Activated CD4-positive, alpha-beta T cell treated with anti-CD3 and anti-CD28 coated beads for 36 hours (primary cell): Measurements from ENCODE around the gene TF. TPM values are rescaled to one million over a fixed set of nuclear protein-coding genes. Genes with fewer than 3 reads are reported as not detected.

Source experiments
- ATAC-seq: fragments of 200-7000 bp; cut with Tn5 transposase; one replicate; pipeline ENCODE4 v1.10.0; 2021; ENCODE audit warnings: mild to moderate bottlenecking, moderate library complexity
- CTCF ChIA-PET: fragments of 350-600 bp; sonication (Branson Sonifier 250); formaldehyde crosslinking; loops from one replicate; lab custom pipeline; 2021; ENCODE audit warnings: antibody characterized with exemption; lab: Charles Lee
- POLR2A ChIA-PET: fragments of 350-600 bp; sonication (Branson Sonifier 250); formaldehyde crosslinking; loops from one replicate; lab custom pipeline; 2021; ENCODE audit warnings: antibody characterized with exemption, inconsistent platforms; lab: Charles Lee
- DNase-seq: peaks from one replicate; pipeline ENCODE4 v3.0.0-alpha.2; 2020
- H3K27ac Mint-ChIP-seq: one replicate; pipeline ENCODE4 v1.8.0; 2021; ENCODE audit warnings: mixed read lengths
- H3K27me3 Mint-ChIP-seq: one replicate; pipeline ENCODE4 v1.8.0; 2021; ENCODE audit warnings: mixed read lengths
- H3K36me3 Mint-ChIP-seq: one replicate; pipeline ENCODE4 v1.8.0; 2021; ENCODE audit warnings: low read depth, mixed read lengths
- H3K4me1 Mint-ChIP-seq: one replicate; pipeline ENCODE4 v1.8.0; 2021; ENCODE audit warnings: mixed read lengths
- H3K4me3 Mint-ChIP-seq: one replicate; pipeline ENCODE4 v1.8.0; 2021; ENCODE audit warnings: mild to moderate bottlenecking, moderate library complexity, mixed read lengths
- H3K9me3 Mint-ChIP-seq: one replicate; pipeline ENCODE4 v1.8.0; 2021; ENCODE audit warnings: low read depth, mixed read lengths
- intact Hi-C, 2 experiments: fragments of 100-400 bp; cut with DNase I in 1 of 2; cut with micrococcal nuclease in 1 of 2; formaldehyde crosslinking; loops; one replicate each; pipeline versions ENCODE4 v1.14.2 to v1.15.1; 2022 to 2024; cut with DNase I, micrococcal nuclease
- total RNA-seq, 2 experiments: library from RNA; stranded (reverse); gene quantifications; one replicate each; pipeline ENCODE4 v1.2.3, GENCODE V29; 2021

The TF gene
- total RNA-seq, 2 experiments from 2014 or later: 0.11 to 0.12 TPM

DNA sequence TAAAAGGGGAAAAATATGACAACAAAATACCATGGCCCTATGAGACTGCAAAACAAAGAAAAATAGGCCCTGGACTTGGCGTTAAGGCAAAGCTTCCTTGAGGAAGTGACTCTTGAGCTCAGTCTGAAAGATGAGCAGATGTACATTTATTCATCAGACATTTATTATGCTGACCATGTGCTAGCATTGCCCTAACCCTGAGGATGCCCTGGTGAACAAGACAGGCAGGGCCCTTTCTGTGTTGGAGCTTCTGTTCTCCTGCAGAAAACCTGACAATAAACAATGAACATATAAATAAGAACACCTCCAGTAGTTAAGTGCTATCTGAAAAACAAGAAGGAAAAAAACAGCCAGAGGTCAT lies 12.4 kb downstream of the TF start:
- CTCF ChIA-PET: no interaction called here
- Mint-ChIP-seq H3K4me3 (no peak overlapping the region), H3K4me1 (no peaks in the 10 kb centered on the region), H3K27me3 (peaks cover 3% of the 10 kb centered on the region), H3K27ac (no peak overlapping the region), H3K9me3 (no peaks in the 10 kb centered on the region), H3K36me3 (no peaks in the 10 kb centered on the region)
- ATAC-seq: no peak
- DNase-seq: no peak
- intact Hi-C loops: no loop called here
- POLR2A ChIA-PET: interaction anchor here (0.5 kb wide), 1 partner anchor 10 kb away, joined by 4 read pairs; no protein-coding TSS in a partner anchor

DNA sequence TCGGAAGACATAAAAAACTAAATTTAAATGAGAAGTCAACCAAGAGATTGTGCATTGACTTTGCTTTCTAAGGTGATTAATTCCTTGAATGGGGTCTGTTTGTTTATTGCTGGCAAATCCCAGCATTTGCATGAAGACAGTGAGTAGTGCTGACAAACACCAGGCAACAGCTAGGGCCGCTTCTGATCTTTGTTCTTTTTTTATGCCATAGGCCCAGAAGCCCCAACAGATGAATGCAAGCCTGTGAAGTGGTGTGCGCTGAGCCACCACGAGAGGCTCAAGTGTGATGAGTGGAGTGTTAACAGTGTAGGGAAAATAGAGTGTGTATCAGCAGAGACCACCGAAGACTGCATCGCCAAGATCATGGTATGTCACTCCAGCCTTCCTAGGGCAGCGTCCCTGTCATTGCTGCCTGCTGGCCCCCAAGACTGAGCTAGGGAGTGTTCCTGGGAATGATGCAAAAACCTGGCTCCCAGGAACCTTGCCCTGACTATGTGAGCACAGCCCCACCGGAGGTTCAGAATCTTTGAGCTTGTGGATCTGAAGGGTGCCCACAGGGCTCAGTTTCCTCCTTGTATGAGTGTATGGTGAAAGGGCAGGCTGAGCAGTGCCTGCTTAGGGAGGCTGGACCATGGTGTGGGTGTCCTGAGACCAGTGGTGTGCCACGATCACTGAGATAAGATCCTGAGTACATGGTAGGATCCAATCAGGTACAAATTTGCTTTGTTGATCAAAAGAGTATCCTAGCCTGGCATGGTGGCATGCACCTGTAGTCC lies 13.0 kb downstream of the TF start:
- no peak for ATAC-seq
- CTCF ChIA-PET: no interaction called here
- no peak for DNase-seq
- Mint-ChIP-seq H3K4me1 (no peaks in the 10 kb centered on the region), H3K36me3 (no peaks in the 10 kb centered on the region), H3K9me3 (no peaks in the 10 kb centered on the region), H3K27ac (no peak overlapping the region), H3K27me3 (peaks cover 3% of the 10 kb centered on the region), H3K4me3 (no peak overlapping the region)
- POLR2A ChIA-PET: no interaction called here
- intact Hi-C loops: no loop called here

DNA sequence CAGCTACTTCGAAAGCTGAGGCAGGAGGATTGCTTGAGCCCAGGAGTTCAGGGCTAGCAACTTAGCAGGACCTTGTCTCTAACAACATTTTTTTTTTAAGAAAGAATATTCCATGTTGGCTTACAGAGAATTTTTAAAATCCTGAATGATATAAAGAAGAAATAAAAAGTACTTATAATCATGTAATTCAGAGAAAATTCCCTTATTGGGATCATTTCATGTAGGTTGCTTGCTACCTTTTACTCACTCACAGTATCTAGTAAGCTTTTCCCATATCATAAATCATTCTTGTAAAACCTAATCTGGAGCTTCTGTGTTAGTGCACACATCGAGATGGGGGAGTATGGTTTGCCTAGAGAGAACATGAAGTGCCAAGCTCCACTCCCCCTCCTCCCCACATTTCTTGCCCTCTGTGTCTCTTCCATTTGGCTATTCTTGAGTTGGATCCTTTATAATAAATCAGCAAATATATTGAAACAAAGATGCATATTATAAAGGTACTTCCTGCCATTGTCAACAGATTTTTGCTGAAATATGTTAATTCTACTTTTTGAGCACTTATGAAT lies 13.6 kb downstream of the TF start:
- H3K4me1 Mint-ChIP-seq: no peaks in the 10 kb centered on the region
- no peaks in the 10 kb centered on the region for H3K9me3 Mint-ChIP-seq
- ATAC-seq (no peak), DNase-seq (no peak)
- POLR2A ChIA-PET: no interaction called here
- no peak overlapping the region for H3K27ac Mint-ChIP-seq
- no peaks in the 10 kb centered on the region for H3K36me3 Mint-ChIP-seq
- H3K4me3 Mint-ChIP-seq: no peak overlapping the region
- CTCF ChIA-PET: no interaction called here
- intact Hi-C loops: no loop called here
- H3K27me3 Mint-ChIP-seq: peaks cover 3% of the 10 kb centered on the region

- no peaks in the 10 kb centered on the region for H3K9me3 Mint-ChIP-seq
- H3K36me3 Mint-ChIP-seq: no peaks in the 10 kb centered on the region
- CTCF ChIA-PET: no interaction called here
- H3K4me3 Mint-ChIP-seq: no peak overlapping the region
- no peak for DNase-seq
- no peaks in the 10 kb centered on the region for H3K4me1 Mint-ChIP-seq
- POLR2A ChIA-PET: no interaction called here
- peaks cover 5% of the 10 kb centered on the region for H3K27me3 Mint-ChIP-seq
- intact Hi-C loops: no loop called here
- H3K27ac Mint-ChIP-seq: no peak overlapping the region
- ATAC-seq: no peak
Observed at GRCh38 chr3:133760916-133761315, 14.7 kb downstream of the TF start.

GRCh38 chr3:133761605-133762484 lies 15.7 kb downstream of the TF start:
- Mint-ChIP-seq H3K9me3 (no peaks in the 10 kb centered on the region), H3K4me3 (no peak overlapping the region), H3K36me3 (no peaks in the 10 kb centered on the region), H3K4me1 (no peaks in the 10 kb centered on the region), H3K27ac (no peak overlapping the region), H3K27me3 (peaks cover 5% of the 10 kb centered on the region)
- intact Hi-C loops: no loop called here
- DNase-seq (no peak), ATAC-seq (no peak)
- POLR2A ChIA-PET: no interaction called here
- CTCF ChIA-PET: no interaction called here

- ATAC-seq (no peak), DNase-seq (no peak)
- intact Hi-C loops: no loop called here
- ChIA-PET POLR2A (no interaction called here), CTCF (no interaction called here)
- no peaks in the 10 kb centered on the region for H3K36me3 Mint-ChIP-seq
- H3K27ac Mint-ChIP-seq: no peak overlapping the region
- no peak overlapping the region for H3K4me3 Mint-ChIP-seq
- peaks cover 5% of the 10 kb centered on the region for H3K27me3 Mint-ChIP-seq
- no peaks in the 10 kb centered on the region for H3K4me1 Mint-ChIP-seq
- no peaks in the 10 kb centered on the region for H3K9me3 Mint-ChIP-seq
Observed at GRCh38 chr3:133762539-133762938, 16.3 kb downstream of the TF start.

GRCh38 chr3:133763797-133764683 lies 17.8 kb downstream of the TF start:
- intact Hi-C loops: no loop called here
- ChIA-PET POLR2A (no interaction called here), CTCF (interaction anchor here (0.9 kb wide), 1 partner anchor 12 kb away, joined by 3 read pairs; no protein-coding TSS in a partner anchor)
- no peak overlapping the region for H3K4me3 Mint-ChIP-seq
- H3K36me3 Mint-ChIP-seq: no peaks in the 10 kb centered on the region
- ATAC-seq (no peak), DNase-seq (no peak)
- H3K9me3 Mint-ChIP-seq: no peaks in the 10 kb centered on the region
- H3K27me3 Mint-ChIP-seq: peaks cover 3% of the 10 kb centered on the region
- H3K27ac Mint-ChIP-seq: no peak overlapping the region
- H3K4me1 Mint-ChIP-seq: no peaks in the 10 kb centered on the region

DNA sequence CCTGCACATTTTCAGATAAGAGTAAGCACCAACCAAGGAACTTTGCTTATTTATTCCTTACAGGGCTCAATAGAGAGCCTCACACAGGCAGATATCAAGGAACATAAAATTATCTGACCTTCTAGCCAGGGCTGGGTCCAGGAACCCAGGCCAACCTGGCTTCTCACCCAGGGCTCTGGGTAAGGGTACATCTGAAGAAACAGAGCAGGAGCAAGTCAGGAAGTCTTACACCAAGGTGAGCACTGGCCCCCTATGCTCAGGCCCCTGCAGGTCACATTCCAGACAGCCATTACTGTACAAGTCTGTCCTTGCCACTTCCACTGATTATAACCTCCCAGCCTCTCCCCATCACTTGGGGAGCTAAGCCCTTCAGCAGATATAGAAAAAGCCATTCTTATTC lies 19.1 kb downstream of the TF start:
- peaks cover 2% of the 10 kb centered on the region for H3K27me3 Mint-ChIP-seq
- ChIA-PET POLR2A (no interaction called here), CTCF (interaction anchor here (1.0 kb wide), 1 partner anchor 15 kb away, joined by 3 read pairs; no protein-coding TSS in a partner anchor)
- intact Hi-C loops: no loop called here
- H3K36me3 Mint-ChIP-seq: no peaks in the 10 kb centered on the region
- DNase-seq (no peak), ATAC-seq (no peak)
- H3K9me3 Mint-ChIP-seq: no peaks in the 10 kb centered on the region
- no peaks in the 10 kb centered on the region for H3K4me1 Mint-ChIP-seq
- no peak overlapping the region for H3K27ac Mint-ChIP-seq
- H3K4me3 Mint-ChIP-seq: no peak overlapping the region

- intact Hi-C loops: no loop called here
- no peaks in the 10 kb centered on the region for H3K36me3 Mint-ChIP-seq
- DNase-seq (no peak), ATAC-seq (no peak)
- no peaks in the 10 kb centered on the region for H3K9me3 Mint-ChIP-seq
- H3K4me3 Mint-ChIP-seq: no peak overlapping the region
- H3K4me1 Mint-ChIP-seq: no peaks in the 10 kb centered on the region
- ChIA-PET CTCF (interaction anchor here (1.0 kb wide), 1 partner anchor 50 kb away, joined by 3 read pairs; no protein-coding TSS in a partner anchor), POLR2A (no interaction called here)
- peaks cover 8% of the 10 kb centered on the region for H3K27me3 Mint-ChIP-seq
- no peak overlapping the region for H3K27ac Mint-ChIP-seq
Observed at GRCh38 chr3:133767607-133768006, 21.4 kb downstream of the TF start.

GRCh38 chr3:133769536-133769935 lies 23.3 kb downstream of the TF start:
- Mint-ChIP-seq H3K9me3 (no peaks in the 10 kb centered on the region), H3K27ac (no peak overlapping the region), H3K4me1 (no peaks in the 10 kb centered on the region), H3K36me3 (no peaks in the 10 kb centered on the region), H3K4me3 (no peak overlapping the region), H3K27me3 (peaks cover 12% of the 10 kb centered on the region)
- intact Hi-C loops: no loop called here
- DNase-seq (no peak), ATAC-seq (no peak)
- ChIA-PET CTCF (no interaction called here), POLR2A (no interaction called here)

DNA sequence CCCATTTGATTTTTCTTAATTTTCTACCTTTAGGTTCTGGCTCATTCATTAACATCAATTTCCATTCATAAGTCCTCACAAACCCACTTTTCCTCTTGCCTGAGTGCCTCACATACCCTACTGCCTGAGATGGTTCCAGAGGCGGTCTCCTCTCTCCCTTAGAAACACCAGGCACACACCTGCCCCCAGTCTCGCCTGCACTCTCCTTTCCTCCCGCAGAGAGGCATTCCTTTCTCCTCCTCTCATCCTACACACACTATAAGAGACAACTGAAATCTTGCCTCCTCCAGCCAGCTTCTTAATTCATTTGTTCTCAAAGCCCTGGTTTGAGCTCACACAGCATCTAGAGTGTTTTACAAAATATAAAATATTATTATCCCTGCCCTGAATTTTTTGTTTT lies 27.5 kb downstream of the TF start:
- Mint-ChIP-seq H3K36me3 (no peaks in the 10 kb centered on the region), H3K27me3 (peaks cover 24% of the 10 kb centered on the region), H3K9me3 (no peaks in the 10 kb centered on the region), H3K4me1 (no peaks in the 10 kb centered on the region), H3K4me3 (no peak overlapping the region), H3K27ac (no peak overlapping the region)
- DNase-seq (no peak), ATAC-seq (no peak)
- intact Hi-C loops: no loop called here
- CTCF ChIA-PET: no interaction called here
- POLR2A ChIA-PET: no interaction called here
